Activated naive CD8-positive, alpha-beta T cell (primary cell): ENCODE measurements around the gene GRM8.

Source experiments
- H3K27ac Mint-ChIP-seq: one replicate; pipeline ENCODE4 v1.8.0; 2021; ENCODE audit warnings: mixed read lengths
- H3K27me3 Mint-ChIP-seq: one replicate; pipeline ENCODE4 v1.8.0; 2021; ENCODE audit warnings: mixed read lengths
- H3K36me3 Mint-ChIP-seq: one replicate; pipeline ENCODE4 v1.8.0; 2021; ENCODE audit warnings: mixed read lengths
- H3K4me1 Mint-ChIP-seq: one replicate; pipeline ENCODE4 v1.8.0; 2021; ENCODE audit warnings: low read depth, mixed read lengths
- H3K4me3 Mint-ChIP-seq: one replicate; pipeline ENCODE4 v1.8.0; 2021; ENCODE audit warnings: mild to moderate bottlenecking, mixed read lengths
- H3K9me3 Mint-ChIP-seq: one replicate; pipeline ENCODE4 v1.8.0; 2021; ENCODE audit warnings: low read depth, mixed read lengths

Gene GRM8

GRCh38 chr7:127146746-127147536 lies 105.8 kb downstream of the GRM8 start:
- Mint-ChIP-seq H3K4me1 (no peaks in the 10 kb centered on the region), H3K9me3 (no peaks in the 10 kb centered on the region), H3K27ac (no peak overlapping the region), H3K27me3 (peaks cover 18% of the 10 kb centered on the region), H3K4me3 (no peak overlapping the region), H3K36me3 (no peaks in the 10 kb centered on the region)

- Mint-ChIP-seq H3K4me3 (no peak overlapping the region), H3K4me1 (no peaks in the 10 kb centered on the region), H3K27ac (no peak overlapping the region), H3K36me3 (no peaks in the 10 kb centered on the region), H3K9me3 (no peaks in the 10 kb centered on the region), H3K27me3 (peaks cover 6% of the 10 kb centered on the region)
Observed at GRCh38 chr7:127137146-127137545, 115.6 kb downstream of the GRM8 start.

- no peaks in the 10 kb centered on the region for H3K36me3 Mint-ChIP-seq
- H3K27me3 Mint-ChIP-seq, result peaks cover 6% of the 10 kb centered on the region
- no peak overlapping the region for H3K4me3 Mint-ChIP-seq
Observed at GRCh38 chr7:127135871-127136485, 116.8 kb downstream of the GRM8 start.

GRCh38 chr7:127123220-127123619 lies 129.5 kb downstream of the GRM8 start:
- H3K4me3 Mint-ChIP-seq, result no peak overlapping the region
- no peaks in the 10 kb centered on the region for H3K4me1 Mint-ChIP-seq
- H3K9me3 Mint-ChIP-seq, result no peaks in the 10 kb centered on the region
- H3K27me3 Mint-ChIP-seq, result peaks cover 10% of the 10 kb centered on the region
- H3K36me3 Mint-ChIP-seq, result no peaks in the 10 kb centered on the region
- H3K27ac Mint-ChIP-seq, result no peak overlapping the region

More at GRCh38 chr7:127135871-127136485, 116.8 kb downstream of the GRM8 start:
- Mint-ChIP-seq H3K9me3 (no peaks in the 10 kb centered on the region), H3K4me1 (no peaks in the 10 kb centered on the region), H3K27ac (no peak overlapping the region)

- no peaks in the 10 kb centered on the region for H3K36me3 Mint-ChIP-seq
- peaks cover 13% of the 10 kb centered on the region for H3K27me3 Mint-ChIP-seq
- H3K4me3 Mint-ChIP-seq, result no peak overlapping the region
- no peaks in the 10 kb centered on the region for H3K9me3 Mint-ChIP-seq
- H3K27ac Mint-ChIP-seq, result no peak overlapping the region
- H3K4me1 Mint-ChIP-seq, result no peaks in the 10 kb centered on the region
Observed at GRCh38 chr7:127119517-127119916, 133.2 kb downstream of the GRM8 start.

- no peaks in the 10 kb centered on the region for H3K4me1 Mint-ChIP-seq
Observed at GRCh38 chr7:127114742-127115265, 137.9 kb downstream of the GRM8 start.

GRCh38 chr7:127107601-127108007 lies 145.1 kb downstream of the GRM8 start:
- Mint-ChIP-seq H3K27me3 (peaks cover 12% of the 10 kb centered on the region), H3K9me3 (peaks cover 12% of the 10 kb centered on the region), H3K27ac (no peak overlapping the region), H3K36me3 (no peaks in the 10 kb centered on the region), H3K4me3 (no peak overlapping the region), H3K4me1 (no peaks in the 10 kb centered on the region)

More at GRCh38 chr7:127114742-127115265, 137.9 kb downstream of the GRM8 start:
- H3K4me3 Mint-ChIP-seq, result no peak overlapping the region
- H3K36me3 Mint-ChIP-seq, result no peaks in the 10 kb centered on the region
- H3K9me3 Mint-ChIP-seq, result no peaks in the 10 kb centered on the region
- peaks cover 17% of the 10 kb centered on the region for H3K27me3 Mint-ChIP-seq
- no peak overlapping the region for H3K27ac Mint-ChIP-seq

GRCh38 chr7:127093340-127093739 lies 159.4 kb downstream of the GRM8 start:
- H3K9me3 Mint-ChIP-seq, result no peaks in the 10 kb centered on the region
- peaks cover 2% of the 10 kb centered on the region for H3K27me3 Mint-ChIP-seq
- no peak overlapping the region for H3K4me3 Mint-ChIP-seq
- H3K27ac Mint-ChIP-seq, result no peak overlapping the region
- H3K4me1 Mint-ChIP-seq, result no peaks in the 10 kb centered on the region
- no peaks in the 10 kb centered on the region for H3K36me3 Mint-ChIP-seq

GRCh38 chr7:127091620-127092019 lies 161.1 kb downstream of the GRM8 start:
- Mint-ChIP-seq H3K4me1 (no peaks in the 10 kb centered on the region), H3K27me3 (peaks cover 2% of the 10 kb centered on the region), H3K4me3 (no peak overlapping the region), H3K9me3 (no peaks in the 10 kb centered on the region), H3K27ac (no peak overlapping the region), H3K36me3 (no peaks in the 10 kb centered on the region)

- Mint-ChIP-seq H3K4me1 (no peaks in the 10 kb centered on the region), H3K36me3 (no peaks in the 10 kb centered on the region), H3K9me3 (no peaks in the 10 kb centered on the region), H3K27me3 (peaks cover 5% of the 10 kb centered on the region), H3K4me3 (no peak overlapping the region), H3K27ac (no peak overlapping the region)
Observed at GRCh38 chr7:127089146-127089545, 163.6 kb downstream of the GRM8 start.

GRCh38 chr7:127081539-127081938 lies 171.2 kb downstream of the GRM8 start:
- H3K9me3 Mint-ChIP-seq, result no peaks in the 10 kb centered on the region
- H3K4me1 Mint-ChIP-seq, result no peaks in the 10 kb centered on the region
- no peak overlapping the region for H3K4me3 Mint-ChIP-seq
- peaks cover 9% of the 10 kb centered on the region for H3K27me3 Mint-ChIP-seq
- no peak overlapping the region for H3K27ac Mint-ChIP-seq
- no peaks in the 10 kb centered on the region for H3K36me3 Mint-ChIP-seq

GRCh38 chr7:127080576-127080975 lies 172.2 kb downstream of the GRM8 start:
- Mint-ChIP-seq H3K9me3 (no peaks in the 10 kb centered on the region), H3K4me3 (no peak overlapping the region), H3K27ac (no peak overlapping the region)

GRCh38 chr7:127066974-127067373 lies 185.8 kb downstream of the GRM8 start:
- H3K27ac Mint-ChIP-seq, result no peak overlapping the region
- H3K4me3 Mint-ChIP-seq, result no peak overlapping the region
- peaks cover 10% of the 10 kb centered on the region for H3K9me3 Mint-ChIP-seq
- H3K27me3 Mint-ChIP-seq, result peaks cover 6% of the 10 kb centered on the region
- peaks cover 3% of the 10 kb centered on the region for H3K36me3 Mint-ChIP-seq
- no peaks in the 10 kb centered on the region for H3K4me1 Mint-ChIP-seq

More at GRCh38 chr7:127080576-127080975, 172.2 kb downstream of the GRM8 start:
- Mint-ChIP-seq H3K4me1 (no peaks in the 10 kb centered on the region), H3K36me3 (no peaks in the 10 kb centered on the region), H3K27me3 (peaks cover 7% of the 10 kb centered on the region)

GRCh38 chr7:127059475-127059874 lies 193.3 kb downstream of the GRM8 start:
- H3K4me1 Mint-ChIP-seq, result no peaks in the 10 kb centered on the region
- H3K9me3 Mint-ChIP-seq, result peaks cover 4% of the 10 kb centered on the region
- no peak overlapping the region for H3K4me3 Mint-ChIP-seq
- peaks cover 5% of the 10 kb centered on the region for H3K27me3 Mint-ChIP-seq
- H3K36me3 Mint-ChIP-seq, result peaks cover 3% of the 10 kb centered on the region
- no peak overlapping the region for H3K27ac Mint-ChIP-seq

GRCh38 chr7:127057918-127058317 lies 194.8 kb downstream of the GRM8 start:
- H3K27me3 Mint-ChIP-seq, result peaks cover 2% of the 10 kb centered on the region
- H3K4me3 Mint-ChIP-seq, result no peak overlapping the region
- H3K36me3 Mint-ChIP-seq, result no peaks in the 10 kb centered on the region
- no peaks in the 10 kb centered on the region for H3K4me1 Mint-ChIP-seq
- no peaks in the 10 kb centered on the region for H3K9me3 Mint-ChIP-seq
- H3K27ac Mint-ChIP-seq, result no peak overlapping the region
